SKM-1 treated with dmso at 0.1 percent for 144 hours (cell line): ENCODE data around the gene ZNF296.

ENCODE experiments used
- DNase-seq: peaks from one replicate; lab custom pipeline; 2025; ENCODE audit not compliant: unreplicated experiment; lab: John Stamatoyannopoulos, UW

The ZNF296 gene

DNA sequence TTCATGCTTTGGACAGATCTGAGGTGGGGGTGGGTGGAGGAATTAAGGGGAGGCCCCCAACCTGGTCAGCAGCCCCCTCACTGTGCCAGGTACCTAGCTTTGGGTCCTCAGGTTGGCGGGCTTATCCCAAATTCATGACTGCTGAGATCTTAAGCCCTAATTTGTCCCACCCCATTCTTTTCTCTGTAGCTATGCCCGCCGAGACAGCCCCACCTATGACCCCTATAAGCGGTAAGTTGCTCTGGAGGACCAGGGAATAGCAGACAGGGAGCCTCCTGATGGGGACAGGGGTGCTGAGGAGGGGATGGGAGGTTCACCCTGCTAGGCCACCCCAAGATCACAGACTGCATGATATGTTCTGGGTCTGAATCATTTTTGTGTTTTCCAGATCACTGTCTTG, 14.3 kb downstream of the ZNF296 start:
- DNase-seq: no peak

DNA sequence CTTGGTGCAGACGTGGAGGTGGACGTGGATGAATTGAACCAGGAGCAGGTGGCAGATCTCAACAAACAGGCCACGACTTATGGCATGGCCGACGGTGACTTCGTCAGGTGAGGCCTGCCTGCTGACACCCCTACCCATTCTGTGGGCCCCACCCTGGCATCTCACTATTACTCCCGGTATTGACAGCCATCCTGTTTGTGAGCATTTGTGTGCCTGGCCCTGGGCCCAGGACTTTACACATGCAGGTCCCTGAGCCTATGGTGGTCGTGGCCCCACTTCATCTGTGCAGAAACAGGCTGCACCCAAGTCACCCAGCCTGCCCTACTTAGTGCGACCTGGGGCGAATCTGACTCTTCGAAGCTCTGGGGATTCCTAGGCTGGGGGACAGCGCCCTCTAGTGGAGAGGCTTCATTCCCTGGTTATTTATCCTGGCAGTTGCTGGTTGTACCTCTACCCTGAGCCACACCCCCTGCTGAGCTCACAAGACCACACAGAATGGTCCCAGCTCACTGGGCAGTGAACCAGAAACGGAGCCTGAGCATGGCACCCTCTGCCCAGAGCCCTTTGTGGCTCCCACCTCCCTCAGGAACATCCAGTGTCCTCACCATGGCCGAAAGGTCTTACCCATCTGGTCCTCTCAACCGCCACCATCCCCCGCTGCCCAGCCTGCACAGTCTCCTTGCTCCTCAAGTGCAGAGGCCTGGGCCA, 16.9 kb downstream of the ZNF296 start:
- DNase-seq: peak; percentile 32

DNA sequence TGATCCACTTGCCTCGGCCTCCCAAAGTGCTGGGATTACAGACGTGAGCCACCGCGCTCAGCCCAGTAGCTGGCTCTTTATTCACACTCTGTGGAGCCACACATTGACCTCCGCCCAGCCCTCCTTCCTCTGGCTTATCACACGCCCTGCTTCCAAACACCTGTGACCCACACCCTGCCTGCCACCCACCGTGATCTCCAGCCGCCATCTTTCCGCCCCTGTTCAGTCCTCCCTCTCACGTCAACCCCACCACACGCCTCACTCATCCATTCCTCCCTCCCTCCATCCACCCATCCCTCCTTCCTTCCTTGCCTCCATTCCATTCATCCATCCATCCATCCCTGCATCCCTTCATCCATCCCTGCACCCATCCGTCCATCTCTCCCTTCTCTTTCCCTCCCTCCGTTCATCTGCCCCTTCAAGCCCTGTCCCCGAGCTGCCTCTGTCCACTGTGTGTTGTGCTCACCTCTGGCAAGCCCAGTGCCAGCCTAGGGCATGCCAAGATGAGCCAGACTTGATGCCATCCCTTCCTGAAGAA, 17.6 kb downstream of the ZNF296 start:
- no peak for DNase-seq

DNA sequence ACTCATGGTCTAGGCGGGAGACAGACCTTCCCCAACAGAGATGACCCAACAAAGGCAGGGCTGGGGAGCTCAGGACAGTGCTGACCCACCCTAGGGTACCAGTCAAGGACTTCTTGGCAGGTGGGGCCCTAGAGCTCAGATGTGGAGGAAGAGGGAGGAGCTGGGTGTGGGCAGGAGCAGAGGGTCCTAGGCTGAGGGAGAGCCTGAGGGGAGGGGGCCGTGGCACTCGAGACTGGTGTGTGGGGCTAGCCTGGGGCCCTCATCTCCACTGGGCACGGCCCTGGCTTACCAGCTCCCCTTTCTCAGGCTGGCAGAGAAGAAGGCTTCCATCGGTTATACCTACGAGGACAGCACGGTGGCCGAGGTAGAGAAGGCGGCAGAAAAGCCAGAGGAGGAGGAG, 18.8 kb downstream of the ZNF296 start:
- no peak for DNase-seq

DNA sequence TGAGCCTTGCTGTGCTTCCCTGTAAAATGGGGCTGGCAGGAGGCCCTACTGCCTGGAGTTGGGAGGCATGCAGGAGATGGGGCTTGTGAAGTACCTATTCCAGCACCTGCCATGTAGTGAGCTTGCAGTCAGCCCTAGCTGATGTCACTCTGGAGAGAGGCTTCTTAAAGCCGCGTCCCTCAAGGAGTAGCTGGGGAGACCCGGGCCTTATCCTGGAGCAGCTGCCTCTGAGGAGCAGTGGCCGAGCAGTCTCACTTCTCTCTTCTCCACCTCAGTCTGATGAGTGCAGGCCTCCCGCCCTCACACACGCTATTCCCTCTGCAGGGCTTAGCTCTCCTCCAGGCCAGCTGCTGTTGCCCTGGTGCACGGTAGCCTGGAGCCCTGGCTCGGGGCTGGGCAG, 19.4 kb downstream of the ZNF296 start:
- DNase-seq: no peak

DNA sequence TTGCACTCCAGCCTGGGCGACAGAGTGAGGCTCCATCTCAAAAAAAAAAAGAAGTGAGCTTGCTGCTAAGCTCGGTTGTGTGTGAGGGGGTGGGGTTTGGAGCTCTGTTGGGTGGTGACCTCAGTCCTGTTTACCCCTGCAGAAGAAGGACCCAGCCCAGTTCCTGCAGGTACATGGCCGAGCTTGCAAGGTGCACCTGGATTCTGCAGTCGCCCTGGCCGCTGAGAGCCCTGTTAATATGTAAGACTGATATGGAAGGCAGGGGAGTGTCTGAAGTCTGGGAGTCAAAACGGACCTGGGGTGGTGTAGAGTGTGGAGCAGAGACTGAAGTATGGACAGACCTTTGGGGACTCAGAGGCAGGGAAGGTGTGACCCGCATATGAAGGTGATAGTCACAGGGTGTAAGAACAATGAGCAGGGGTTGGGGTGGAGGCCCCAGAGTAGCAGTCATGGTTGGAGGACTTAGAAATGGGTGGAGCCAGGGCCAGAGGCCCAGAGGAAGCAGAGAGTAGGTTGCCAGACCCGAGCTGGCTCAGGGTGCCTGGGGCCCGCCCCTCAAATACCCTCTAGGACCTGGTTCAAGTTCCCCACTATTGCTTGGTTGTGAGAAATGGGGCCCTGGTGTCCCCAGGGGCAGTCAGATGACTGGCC, 24.2 kb downstream of the ZNF296 start:
- DNase-seq: no peak

DNA sequence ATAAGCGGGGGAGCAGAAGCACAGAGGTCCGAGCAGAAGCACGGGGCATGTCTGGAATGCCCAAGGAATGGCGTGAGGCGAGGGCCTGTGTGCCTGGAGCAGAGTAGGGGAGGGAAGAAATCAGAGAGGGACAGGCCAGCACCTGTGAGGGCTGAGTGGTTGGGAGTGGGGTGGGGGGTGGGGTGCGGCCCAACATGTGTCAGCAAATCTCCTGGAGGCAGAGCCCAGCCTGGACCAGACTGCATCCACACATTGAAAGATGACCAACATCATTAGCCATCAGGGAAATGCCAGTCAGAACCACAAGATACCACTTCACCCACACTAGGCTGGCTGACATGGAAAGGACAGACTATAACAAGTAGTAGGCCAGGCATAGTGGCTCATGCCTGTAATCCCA, 26.2 kb downstream of the ZNF296 start:
- no peak for DNase-seq

DNA sequence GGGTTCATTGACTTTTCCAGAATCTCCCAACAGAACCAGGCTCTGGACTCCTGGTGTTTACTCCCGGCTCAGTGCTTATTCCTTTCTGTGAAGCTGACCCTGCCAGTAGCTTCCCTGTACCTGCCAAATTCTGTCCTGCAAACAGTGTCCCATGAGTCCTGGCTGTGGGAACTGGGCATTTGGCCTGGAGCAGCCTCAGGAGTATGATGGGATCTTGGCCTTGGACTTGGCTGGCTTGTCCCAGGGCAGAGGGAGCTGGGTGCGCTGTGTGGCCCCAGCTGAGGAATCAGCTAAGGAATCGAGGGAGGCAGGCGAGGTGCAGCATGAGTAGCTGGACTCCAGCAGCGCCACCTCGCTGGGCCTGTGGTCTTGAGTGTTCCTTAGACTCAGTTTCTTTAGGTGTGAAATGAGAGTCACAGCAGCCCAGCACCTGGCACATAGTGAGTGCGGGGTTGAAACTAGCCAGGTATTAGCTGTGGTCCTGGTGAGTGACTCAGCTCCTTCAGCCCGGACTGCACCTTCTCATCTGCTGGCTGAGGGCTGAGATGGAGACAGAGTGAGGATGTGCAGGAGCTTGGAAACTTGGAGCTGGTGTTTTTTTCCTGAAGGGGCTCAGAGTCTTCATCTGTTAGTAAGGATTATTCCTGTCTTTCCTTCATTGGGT, 27.1 kb downstream of the ZNF296 start:
- DNase-seq: no peak

DNA sequence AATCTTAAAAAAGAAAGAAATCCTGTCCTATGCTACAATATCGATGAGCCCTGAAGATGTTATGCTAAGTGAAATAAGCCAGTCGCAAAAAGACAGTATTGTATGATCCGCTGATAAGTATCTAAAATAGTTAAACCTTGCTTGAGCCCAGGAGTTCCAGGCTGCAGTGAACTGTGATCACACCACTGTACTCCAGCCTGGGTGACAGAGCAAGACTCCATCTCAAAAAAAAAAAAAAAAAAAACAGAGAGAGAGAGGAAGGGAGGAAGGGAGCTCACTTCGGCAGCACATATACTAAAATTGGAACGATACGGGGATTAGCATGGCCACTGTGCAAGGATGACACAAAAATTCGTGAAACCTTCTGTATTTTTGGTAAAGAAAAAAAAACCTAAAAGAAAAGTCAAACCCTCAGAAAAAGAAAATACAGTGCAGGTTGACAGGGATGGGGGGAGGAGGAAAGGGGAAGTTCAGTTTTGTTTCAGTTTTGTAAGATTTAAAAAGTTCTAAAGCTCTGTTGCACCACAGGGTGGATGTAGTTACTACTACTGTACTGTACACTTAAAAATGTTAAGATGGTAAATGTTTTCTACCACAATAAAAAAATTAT, 29.0 kb downstream of the ZNF296 start:
- DNase-seq: peak; percentile 20

DNA sequence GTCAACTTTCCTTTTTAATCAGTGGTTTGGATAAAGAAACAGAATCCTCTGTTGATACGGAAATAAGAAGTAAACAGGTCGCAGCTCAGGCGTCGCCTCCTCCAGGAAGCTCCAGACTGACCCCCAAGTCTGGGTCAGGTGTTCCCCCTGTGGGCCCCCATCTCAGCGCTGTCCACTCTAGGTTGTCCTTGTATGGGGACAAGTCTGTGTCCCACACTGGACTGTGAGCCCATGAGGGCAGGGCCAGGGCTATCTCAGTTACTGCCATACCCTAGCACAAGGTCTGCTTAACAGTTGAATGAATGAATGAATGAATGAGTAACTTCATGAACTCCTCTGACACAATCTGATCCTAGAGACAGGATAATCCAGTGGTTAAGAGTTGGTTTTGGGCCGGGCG, 29.9 kb downstream of the ZNF296 start:
- no peak for DNase-seq

DNA sequence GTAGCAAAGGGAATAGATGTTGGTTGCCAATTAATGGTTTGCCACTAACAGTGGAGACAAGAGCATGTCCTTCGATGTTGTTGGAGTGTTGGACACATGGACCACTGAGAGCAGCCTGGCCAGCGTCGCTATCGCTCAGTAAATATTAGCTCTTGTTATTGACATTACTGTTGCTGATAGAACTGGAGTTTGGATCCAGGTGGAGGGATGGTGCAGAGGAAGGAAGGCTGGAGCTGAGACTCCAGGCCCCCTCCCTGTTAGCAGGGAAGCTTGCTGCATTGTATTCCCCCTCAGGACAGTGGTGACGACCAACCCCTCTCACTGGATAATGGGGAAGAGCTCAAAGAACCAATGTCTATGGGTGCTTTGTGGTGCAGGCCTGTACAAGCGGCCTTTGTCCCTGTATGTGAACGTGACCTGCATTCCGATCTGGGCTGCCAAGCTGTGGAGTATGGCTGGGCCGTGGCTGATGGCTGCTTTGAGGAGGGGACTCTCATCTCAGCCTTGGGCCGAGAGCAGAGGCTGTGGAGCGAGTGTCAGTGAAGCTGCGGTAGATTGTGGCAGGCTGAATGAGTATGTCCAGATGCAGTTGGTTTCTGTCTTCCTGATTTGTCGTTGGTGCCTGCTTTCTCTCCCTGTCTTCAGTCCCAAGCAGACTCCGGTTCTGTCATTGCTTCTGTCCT, 30.5 kb downstream of the ZNF296 start:
- no peak for DNase-seq

DNA sequence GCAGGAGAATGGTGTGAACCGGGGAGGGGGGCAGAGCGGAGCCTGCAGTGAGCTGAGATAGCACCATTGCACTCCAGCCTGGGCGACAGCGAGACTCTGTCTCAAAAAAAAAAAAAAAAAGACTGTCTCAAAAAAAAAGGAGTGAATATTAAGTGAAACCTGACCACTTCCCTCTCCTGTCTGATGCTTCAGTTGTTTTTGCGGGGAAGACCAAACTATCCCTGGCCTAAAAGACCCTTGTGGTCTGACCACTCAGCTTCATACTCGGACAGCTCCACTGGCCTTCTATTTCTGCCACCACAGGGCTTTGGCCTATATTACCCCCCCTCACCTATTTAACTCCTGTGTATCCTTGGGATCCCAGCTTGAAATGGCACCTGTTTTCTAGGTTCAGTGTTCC, 35.2 kb downstream of the ZNF296 start:
- DNase-seq: no peak

DNA sequence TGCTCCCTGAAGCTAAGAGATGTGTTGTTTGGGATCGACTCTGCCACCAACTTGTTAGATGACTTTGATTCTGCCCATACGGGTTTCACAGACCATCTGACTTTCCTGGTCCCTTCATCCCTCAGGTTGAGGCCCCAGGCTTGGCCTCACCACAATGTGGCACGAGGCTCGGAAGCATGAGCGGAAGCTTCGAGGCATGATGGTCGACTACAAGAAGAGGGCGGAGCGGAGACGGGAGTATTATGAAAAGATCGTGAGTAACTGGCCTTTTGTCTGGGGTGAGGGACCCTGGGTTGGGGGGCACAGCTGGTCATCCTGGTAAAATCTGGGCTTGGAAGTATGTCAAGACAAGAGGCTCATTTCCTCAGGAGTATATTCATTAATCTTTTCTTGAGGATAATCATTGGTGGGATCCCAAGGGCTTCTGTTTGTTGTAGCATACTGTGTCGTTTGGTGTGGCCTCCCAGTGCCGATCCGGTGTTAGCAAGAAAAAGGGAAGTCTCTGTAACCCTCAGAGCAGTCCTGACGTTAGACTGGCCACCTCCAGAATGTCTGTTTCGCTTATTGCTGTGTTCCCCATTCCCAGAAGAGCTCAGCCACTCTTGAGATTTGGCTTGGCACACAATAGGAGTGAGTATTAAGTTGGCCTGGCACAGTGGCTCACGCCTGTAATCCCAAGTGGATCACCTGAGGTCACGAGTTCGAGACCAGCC, 36.1 kb downstream of the ZNF296 start:
- no peak for DNase-seq

DNA sequence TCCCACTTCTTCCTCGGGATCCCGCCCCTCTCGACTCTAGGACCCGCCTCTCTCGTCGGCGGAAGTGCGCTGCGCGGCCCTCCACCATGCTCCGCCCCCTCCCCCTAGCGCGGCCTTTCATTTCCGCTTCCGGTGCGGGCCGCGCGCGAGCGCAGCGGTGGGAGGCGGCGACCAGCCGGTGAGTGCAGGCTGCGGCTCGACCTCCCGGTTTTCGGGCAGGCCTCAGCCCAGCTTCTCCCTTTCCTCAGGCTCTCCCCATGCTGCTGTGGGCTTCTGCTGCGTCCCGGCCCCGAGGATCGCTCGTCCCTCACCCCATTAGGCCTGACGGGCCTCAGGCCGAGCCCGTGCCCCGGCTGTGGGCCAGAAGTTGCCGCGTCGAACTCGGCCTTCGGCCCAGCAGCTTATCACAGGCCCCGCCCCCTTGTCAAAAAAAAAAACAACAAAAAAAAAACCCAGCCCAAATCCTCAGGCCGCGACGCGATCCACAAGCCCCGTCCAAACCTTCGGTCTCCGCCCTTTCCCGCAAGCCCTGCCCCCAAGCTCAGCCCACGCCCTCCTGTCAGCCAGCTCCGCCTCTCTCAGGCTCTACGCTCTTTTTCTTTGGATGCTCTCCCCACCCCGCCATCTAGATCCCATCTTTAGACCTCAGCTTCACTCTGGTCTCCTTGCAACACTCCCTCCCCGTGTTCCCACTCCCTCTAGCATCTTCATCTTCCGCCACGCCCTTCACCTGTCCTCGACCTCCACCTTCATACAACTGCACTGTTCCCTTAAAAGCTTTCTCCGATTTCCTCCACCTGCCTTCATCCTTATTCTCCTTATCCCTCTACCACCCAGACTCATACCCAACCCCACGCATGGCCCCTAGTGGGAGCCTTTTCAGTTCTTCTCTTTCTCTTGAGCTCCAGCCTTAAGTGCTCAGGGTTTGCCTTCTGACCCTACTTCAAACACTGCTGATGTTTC, 37.1 kb downstream of the ZNF296 start, which contains the start of gene CLASRP:
CLASRP (plus strand) TSS at position 115 of the 963 bp plus-strand sequence. CDS start 1,168 bp downstream, outside the sequence.
- peak; percentile 45 for DNase-seq

DNA sequence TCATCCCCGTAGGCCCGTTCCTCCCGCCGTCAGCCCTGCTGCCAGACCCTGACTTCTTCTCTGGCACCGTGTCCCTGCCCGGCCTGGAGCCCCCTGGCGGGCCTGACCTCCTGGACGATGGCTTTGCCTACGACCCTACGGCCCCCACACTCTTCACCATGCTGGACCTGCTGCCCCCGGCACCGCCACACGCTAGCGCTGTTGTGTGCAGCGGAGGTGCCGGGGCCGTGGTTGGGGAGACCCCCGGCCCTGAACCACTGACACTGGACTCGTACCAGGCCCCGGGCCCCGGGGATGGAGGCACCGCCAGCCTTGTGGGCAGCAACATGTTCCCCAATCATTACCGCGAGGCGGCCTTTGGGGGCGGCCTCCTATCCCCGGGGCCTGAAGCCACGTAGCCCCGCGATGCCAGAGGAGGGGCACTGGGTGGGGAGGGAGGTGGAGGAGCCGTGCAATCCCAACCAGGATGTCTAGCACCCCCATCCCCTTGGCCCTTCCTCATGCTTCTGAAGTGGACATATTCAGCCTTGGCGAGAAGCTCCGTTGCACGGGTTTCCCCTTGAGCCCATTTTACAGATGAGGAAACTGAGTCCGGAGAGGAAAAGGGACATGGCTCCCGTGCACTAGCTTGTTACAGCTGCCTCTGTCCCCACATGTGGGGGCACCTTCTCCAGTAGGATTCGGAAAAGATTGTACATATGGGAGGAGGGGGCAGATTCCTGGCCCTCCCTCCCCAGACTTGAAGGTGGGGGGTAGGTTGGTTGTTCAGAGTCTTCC, 38.7 kb downstream of the ZNF296 start:
- no peak for DNase-seq

DNA sequence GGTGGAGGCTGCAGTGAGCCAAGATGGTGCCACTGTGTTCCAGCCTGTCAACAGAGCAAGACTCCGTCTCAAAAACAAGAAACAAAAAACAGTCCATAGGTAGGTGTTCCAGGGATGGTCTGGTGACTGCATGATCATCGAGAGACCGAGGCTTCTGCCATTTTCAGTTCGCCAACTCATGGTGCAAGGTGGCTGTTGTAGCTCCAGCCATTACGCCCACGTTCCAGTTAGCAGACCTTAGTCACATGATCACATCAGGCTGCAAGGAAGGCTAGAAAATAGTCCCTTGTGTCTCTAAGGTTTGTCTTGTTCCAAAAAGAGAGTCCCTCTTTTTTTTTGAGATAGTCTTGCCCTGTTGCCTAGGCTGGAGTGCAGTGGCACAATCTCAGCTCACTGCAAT, 40.5 kb downstream of the ZNF296 start:
- no peak for DNase-seq

DNA sequence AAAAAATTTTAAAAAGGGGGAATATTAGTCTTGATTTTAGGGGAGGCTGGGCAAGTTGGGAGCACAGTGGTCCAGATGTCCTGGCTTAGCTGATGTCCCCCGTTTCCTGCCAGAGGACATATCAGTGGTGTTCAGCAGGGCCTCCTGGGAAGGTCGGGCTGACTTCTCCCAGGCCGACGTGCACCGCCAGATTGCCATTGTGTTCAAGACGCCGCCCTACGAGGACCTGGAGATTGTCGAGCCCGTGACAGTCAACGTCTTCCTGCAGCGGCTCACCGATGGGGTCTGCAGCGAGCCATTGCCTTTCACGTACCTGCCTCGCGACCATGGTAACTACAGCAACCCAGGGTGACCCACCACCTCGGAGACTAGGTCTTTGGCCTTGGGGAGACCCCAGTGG, 43.9 kb downstream of the ZNF296 start:
- no peak for DNase-seq

DNA sequence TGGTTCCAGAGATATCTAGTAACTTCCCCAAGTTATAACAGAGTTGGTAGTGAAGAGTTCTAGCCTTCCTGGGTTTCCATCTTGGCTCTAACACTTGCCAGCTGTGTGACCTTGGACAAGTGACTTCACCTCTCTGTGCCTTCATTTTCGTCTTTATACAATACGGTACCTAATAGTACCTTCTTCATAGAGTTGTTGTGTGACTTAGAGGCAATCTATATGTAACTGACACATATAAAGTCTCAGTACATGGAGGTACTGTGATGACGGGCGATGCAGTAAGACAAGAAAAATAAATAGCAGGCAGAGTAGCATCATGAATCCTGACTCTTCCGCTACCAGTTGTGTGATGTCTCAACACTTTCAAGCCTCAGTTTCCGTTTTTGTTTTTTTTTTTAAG, 45.5 kb downstream of the ZNF296 start:
- no peak for DNase-seq
